GM18858 (cell line): ENCODE measurements around the gene DCDC2C.

ENCODE experiments used
- ATAC-seq: cut with Tn5 transposase; IDR thresholded peaks from one replicate; pipeline ENCODE4 v1.9.1; 2021; ENCODE audit not compliant: unreplicated experiment

The DCDC2C gene

GRCh38 chr2:3742743-3743508 lies 39.6 kb downstream of the DCDC2C start:
- no peak for ATAC-seq

GRCh38 chr2:3743951-3744555 lies 40.7 kb downstream of the DCDC2C start:
- no peak for ATAC-seq

GRCh38 chr2:3745920-3746319 lies 42.5 kb downstream of the DCDC2C start:
- no peak for ATAC-seq

DNA sequence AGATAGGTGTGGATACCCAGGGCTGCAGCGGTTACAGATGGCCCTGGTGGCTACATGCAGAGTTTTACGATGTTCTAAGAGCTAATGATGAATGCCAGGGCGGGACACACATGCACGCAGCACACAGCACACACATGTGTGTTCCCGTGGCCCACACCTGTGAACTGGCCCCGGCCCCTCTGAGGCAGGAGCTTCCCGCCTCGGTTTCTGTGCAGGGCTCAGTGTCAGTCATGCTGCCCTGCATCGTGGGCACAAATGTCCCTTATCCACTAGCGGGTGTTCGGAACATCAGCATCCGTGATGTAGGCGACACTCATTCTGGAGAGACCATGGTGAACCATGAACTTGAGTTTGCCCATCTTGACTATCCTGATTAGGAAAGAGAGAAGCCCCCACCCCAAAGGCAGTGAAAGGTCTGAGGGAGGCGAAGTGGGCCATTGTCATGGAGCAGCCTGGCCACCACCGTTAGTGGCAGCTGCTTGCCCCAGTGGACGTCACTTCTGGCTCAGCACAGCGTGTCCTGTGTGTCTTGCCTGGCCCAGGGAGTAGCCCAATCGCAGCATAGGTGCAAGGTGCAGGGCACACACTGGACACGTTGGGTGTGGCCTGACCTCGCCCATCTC lies 43.8 kb downstream of the DCDC2C start:
- no peak for ATAC-seq

GRCh38 chr2:3747826-3748225 lies 44.5 kb downstream of the DCDC2C start:
- ATAC-seq, result no peak

- ATAC-seq, result no peak
Measured at GRCh38 chr2:3749201-3749600, 45.8 kb downstream of the DCDC2C start.

- ATAC-seq, result no peak
Measured at GRCh38 chr2:3751251-3751650, 47.9 kb downstream of the DCDC2C start.

DNA sequence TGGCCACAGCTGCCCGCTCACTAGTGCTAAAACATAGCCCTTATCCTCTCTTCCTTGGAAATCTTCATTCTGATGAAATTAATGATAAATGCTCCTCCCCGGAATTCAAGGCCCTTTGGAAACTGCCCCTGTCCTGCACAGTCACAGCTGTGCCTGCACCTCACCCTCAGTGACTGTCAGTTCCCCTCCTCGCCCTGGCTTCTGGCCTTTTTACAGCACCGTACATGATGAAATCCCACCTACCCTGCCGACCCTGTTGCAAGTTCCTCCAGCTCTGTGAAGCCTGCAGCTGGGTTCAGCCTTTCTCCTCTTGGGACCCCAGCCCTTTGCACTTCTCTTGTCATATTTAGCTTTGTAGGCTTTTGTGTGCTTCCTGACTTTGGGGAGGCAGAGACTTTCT lies 48.4 kb downstream of the DCDC2C start:
- no peak for ATAC-seq

DNA sequence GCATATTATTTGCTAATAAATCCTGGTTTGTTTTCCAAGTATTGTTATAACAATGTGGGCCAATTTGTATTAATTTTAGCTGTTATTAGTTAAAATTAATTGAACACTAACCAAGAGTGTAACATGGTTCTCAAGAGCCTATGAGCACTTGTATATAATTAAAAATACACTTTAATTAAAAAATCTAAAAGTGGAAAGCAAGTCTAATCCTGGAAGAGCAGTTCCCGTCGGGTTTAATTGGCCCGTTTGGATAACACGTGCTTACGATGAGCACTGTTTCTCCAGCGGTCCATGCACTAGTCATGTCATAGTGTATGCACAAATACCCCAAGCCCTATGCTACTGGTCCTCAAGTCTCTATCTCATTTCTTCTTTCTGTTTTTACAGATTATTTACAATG lies 49.0 kb downstream of the DCDC2C start:
- no peak for ATAC-seq

DNA sequence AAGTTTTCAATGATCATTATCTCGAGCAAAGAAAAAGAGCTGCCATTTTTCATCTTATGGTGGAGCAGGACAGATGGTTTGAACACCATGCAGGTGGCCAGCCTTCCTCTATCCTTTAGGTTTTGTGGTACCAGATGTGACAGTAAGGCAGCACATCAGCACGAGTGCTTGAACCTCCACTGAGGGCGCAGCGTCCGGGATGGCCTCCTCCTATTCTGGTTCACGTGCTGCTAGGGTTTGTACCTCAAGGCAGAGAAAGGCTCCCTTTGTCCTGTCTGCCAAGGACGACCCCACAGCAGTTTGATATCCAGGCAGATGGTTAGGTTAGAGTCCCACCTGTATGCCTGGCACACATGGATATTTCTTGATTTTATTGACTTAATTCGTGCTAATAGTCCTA lies 50.2 kb downstream of the DCDC2C start:
- ATAC-seq, result no peak

- no peak for ATAC-seq
Measured at GRCh38 chr2:3754280-3754679, 50.9 kb downstream of the DCDC2C start.

DNA sequence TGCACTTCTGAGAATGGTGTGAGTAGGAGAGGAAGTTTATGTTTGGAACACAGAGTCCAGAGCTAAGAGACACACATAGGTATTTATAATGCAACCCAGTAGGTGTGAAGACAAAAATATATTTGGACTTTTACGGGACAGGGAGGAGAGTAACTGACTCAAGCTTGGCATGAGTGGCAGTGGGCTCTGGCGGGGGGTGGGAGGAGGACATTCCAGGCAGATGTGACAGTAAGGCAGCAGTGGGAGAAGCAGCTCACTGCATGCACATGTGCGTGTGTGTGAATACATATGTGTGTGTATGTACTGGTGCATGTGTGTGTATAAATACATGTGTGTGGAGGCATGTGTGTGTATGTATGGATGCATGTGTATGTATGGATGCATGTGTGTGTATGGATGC lies 51.4 kb downstream of the DCDC2C start:
- ATAC-seq, result no peak

GRCh38 chr2:3755277-3755676 lies 51.9 kb downstream of the DCDC2C start:
- no peak for ATAC-seq

DNA sequence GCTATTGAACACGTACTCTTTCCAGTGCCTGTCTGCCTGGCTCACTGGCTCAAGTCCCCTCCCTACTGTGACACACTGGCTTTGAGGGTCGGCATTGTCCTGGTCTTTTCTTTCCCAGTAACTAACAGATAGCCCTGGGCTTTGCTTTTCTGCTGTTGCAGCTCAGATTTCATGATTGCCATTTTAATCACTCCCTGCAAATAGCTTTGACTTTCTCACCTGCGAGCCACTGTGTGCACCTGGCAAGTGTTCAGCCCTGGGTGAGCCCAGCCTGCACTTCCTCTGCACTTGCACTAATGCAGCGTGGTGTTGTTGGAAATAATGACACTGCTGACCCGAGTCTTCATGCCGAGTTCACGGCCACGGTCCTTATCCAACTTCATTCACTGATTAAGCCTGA lies 52.9 kb downstream of the DCDC2C start:
- no peak for ATAC-seq

DNA sequence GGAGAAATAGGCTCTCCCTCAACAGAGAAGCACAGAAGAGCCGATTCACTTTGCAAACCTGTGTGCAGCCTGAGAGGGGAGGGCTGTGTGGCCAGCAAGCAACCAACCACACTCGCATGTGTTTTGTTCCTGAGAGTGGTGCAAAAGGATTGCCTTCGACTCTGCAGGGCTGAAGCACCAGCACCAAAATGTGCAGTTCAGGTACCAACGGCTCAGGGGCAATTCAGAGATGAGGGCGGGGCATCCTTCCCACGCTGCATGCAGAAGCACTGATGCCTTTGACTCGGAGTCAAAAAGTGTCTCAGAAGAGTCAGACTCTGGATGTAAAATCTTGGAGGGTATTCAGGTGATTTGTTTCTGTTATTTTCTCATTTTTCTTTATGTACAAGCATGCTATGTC lies 55.5 kb downstream of the DCDC2C start:
- ATAC-seq, result no peak

GRCh38 chr2:3759331-3759730 lies 56.0 kb downstream of the DCDC2C start:
- no peak for ATAC-seq

- ATAC-seq, result no peak
Measured at GRCh38 chr2:3759761-3760160, 56.4 kb downstream of the DCDC2C start.

DNA sequence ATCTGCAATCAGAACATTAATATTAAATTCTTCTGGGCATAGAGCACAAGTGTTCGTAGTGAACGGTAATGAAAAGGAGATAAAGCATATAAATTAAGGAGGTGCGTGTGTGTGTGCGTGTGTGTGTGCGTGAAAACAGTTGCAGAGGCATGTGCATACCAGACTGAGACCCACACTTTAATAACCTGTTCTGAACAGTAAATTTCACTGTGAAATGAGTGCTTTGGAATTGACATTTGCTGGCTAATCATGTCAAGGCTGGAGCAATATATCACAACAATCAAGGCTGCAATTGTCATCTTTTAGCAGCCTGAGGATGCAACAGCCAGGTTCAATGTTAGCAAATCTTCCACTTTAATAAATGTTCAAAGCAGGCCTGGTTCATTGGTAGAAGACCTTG lies 57.9 kb downstream of the DCDC2C start:
- no peak for ATAC-seq

DNA sequence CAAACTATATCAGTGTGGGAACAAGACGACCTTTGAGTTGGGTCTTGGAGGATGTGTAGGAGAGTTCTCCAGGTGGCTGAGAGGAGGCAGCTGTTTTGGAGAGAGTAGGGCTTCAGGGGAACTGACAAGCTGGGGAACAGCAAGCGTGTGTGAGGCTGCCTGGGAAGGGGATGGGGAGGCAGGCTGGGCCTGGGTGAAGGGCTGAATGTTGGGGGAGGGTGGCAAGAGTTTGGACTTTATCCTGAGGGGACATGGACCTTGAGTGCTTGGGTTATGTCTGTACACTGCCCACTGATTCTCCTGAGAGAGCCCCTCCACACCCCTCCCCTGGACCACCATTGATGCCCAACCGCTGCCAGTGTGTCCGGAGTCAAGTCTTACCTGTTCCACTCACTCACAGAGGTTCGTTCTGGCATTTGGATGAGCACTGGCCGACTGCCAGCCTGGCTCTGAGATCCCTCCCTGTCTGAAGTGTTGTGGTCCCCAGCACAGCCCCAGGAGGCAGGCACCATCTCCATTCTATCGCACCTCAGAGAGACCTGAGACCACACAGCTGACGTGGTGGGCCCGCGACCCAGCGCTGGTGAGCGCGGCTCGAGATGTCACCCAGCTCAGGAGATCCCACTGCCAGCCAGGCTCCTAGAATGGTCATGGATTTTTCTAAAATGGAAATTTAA lies 59.5 kb downstream of the DCDC2C start:
- ATAC-seq, result no peak

GRCh38 chr2:3766824-3767223 lies 63.4 kb downstream of the DCDC2C start:
- ATAC-seq, result no peak

DNA sequence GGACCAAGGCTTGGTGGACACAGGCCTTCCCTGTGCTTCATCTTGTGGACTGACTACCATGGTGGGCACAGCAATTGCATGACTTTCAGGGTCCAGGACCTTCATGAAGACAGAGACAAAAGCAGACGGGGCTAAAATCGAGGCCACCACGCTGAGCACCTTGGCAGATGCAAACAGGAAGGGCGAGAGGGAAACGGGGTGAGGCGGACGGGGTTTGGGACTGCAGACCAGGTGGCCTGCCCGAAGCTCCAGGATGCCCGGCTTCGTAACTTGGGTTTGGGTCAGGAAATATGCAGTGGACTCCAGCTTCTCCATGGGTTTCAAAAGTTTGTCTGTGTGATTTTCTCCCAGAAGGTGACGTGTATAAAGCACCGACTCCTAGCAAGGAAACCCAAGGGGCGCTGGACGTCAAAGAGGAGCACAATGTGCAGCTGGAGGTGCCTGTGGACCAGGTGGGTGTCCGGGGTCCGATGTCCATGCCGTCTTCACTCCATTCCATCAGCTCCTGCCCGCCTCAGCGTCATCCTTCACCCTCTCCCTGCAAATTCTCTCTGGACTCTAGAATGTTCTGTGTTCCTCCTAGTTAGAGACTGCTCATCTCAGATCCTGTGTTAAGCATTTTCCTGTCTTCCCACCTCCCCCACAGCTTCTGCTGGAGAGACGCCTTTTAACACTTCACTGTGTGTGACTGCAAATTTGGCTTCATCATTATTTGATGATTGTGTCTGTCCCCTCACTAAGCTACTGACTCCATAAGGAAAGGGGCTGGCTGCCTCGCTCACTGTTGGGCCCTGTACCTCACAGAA lies 65.8 kb downstream of the DCDC2C start:
- no peak for ATAC-seq
